HepG2 (cell line): Measurements from ENCODE around the gene CREB1. TPM values are rescaled to one million over a fixed set of nuclear protein-coding genes. Genes with fewer than 3 reads are reported as not detected.
A peak's percentile ranks its signal among the peaks of the same experiment; 100 is the strongest.

Experiments used
- DPF2 ChIP-seq: sonication (generic); formaldehyde crosslinking; IDR thresholded peaks from 2 replicates; pipeline ENCODE4 v1.4.0; 2020; ENCODE audit warnings: mild to moderate bottlenecking, low read depth, missing genetic modification reagents, borderline replicate concordance
- GRHL1 ChIP-seq: sonication (generic); formaldehyde crosslinking; conservative IDR thresholded peaks from 2 replicates; pipeline ENCODE4 v1.8.0; 2022; ENCODE audit warnings: missing genetic modification reagents
- KDM5A ChIP-seq: fragments of 200-600 bp; sonication (generic); IDR thresholded peaks from 2 replicates; pipeline ENCODE4 v1.7.0; 2018; ENCODE audit warnings: antibody characterized with exemption, mild to moderate bottlenecking, low read length, borderline replicate concordance
- SATB2 ChIP-seq: sonication (generic); formaldehyde crosslinking; IDR thresholded peaks from 2 replicates; pipeline ENCODE4 v1.5.0; 2020; ENCODE audit warnings: missing genetic modification reagents
- SNAPC5 ChIP-seq: sonication (generic); formaldehyde crosslinking; IDR thresholded peaks from 2 replicates; pipeline ENCODE4 v1.8.1; 2023; ENCODE audit warnings: mild to moderate bottlenecking, missing genetic modification reagents, borderline replicate concordance
- TARDBP ChIP-seq: sonication (generic); formaldehyde crosslinking; IDR thresholded peaks from 2 replicates; pipeline ENCODE4 v1.8.0; 2022; ENCODE audit warnings: mild to moderate bottlenecking, missing genetic modification reagents
- ZBTB4 ChIP-seq: sonication (generic); formaldehyde crosslinking; IDR thresholded peaks from 2 replicates; pipeline ENCODE4 v1.4.0; 2020; ENCODE audit warnings: missing genetic modification reagents, mild to moderate bottlenecking, borderline replicate concordance
- ZBTB43 ChIP-seq: sonication (generic); formaldehyde crosslinking; conservative IDR thresholded peaks from 2 replicates; pipeline ENCODE4 v1.4.0; 2020; ENCODE audit warnings: missing genetic modification reagents
- ZNF225 ChIP-seq: sonication (generic); formaldehyde crosslinking; IDR thresholded peaks from 2 replicates; pipeline ENCODE4 v1.4.0; 2020; ENCODE audit warnings: mild to moderate bottlenecking, missing genetic modification reagents
- ZNF333 ChIP-seq: sonication (generic); formaldehyde crosslinking; IDR thresholded peaks from 2 replicates; pipeline ENCODE4 v1.4.0; 2020; ENCODE audit warnings: mild to moderate bottlenecking, missing genetic modification reagents, borderline replicate concordance
- ZNF574 ChIP-seq: sonication (generic); formaldehyde crosslinking; IDR thresholded peaks from 2 replicates; pipeline ENCODE4 v1.4.0; 2020; ENCODE audit warnings: missing genetic modification reagents
- ZNF720 ChIP-seq: sonication (generic); formaldehyde crosslinking; IDR thresholded peaks from 2 replicates; pipeline ENCODE4 v1.4.0; 2020; ENCODE audit warnings: missing genetic modification reagents
- polyA plus RNA-seq, 8 experiments: library from polyadenylated mRNA; depleted of rRNA in 3 of 8; stranded (reverse) in 7 of 8; unstranded in 1 of 8; fragments of >200 nt; fragmentation: Illumina TruSeq in 4 of 8; extraction: Trizol in 4 of 8; gene quantifications; 2 replicates each; pipeline versions ENCODE4 v1.2.1 to v1.2.3, GENCODE V29; 2011 to 2016; ENCODE audit warnings: low read depth in 4 of 8, missing spikeins in 1 of 8, mixed read lengths in 1 of 8; ENCODE audit not compliant: insufficient read depth in 1 of 8
- total RNA-seq, 5 experiments: library from RNA; depleted of rRNA; stranded (reverse); fragments of >200 nt; fragmentation: Illumina TruSeq; extraction: Trizol; gene quantifications; 2 replicates each; pipeline ENCODE4 v1.2.3, GENCODE V29; 2016; ENCODE audit warnings: low read depth in 1 of 5

The CREB1 gene
- total and polyA plus RNA-seq, 2 of the 13 experiments (the other 11 are each of a cell fraction or from before 2014, with no cell fraction given): 51.8 to 51.9 TPM

- TF ChIP-seq ZBTB4 (CRISPR knock-in tag) (no peak), ZBTB43 (CRISPR knock-in tag) (no peak), SNAPC5 (CRISPR knock-in tag) (no peak), ZNF720 (no peak), TARDBP (CRISPR knock-in tag) (no peak), SATB2 (no peak), DPF2 (0 out of 2 replicates have a peak, but pooled peaks have one; percentile 66), KDM5A (no peak), GRHL1 (no peak), ZNF225 (CRISPR knock-in tag) (no peak), ZNF333 (CRISPR knock-in tag) (no peak), ZNF574 (CRISPR knock-in tag) (no peak)
Measured at GRCh38 chr2:207632575-207633493, 103.1 kb downstream of the CREB1 start (continued).
